GM12872 (cell line): ENCODE results near the gene GRIN2A.

Experiments used
- TF ChIP-seq, protein P1 (sequence below): IDR thresholded peaks from 3 replicates; pipeline ENCODE4 v1.5.1; 2011; ENCODE audit warnings: low read depth, mild to moderate bottlenecking, low read length, moderate library complexity; ENCODE audit not compliant: insufficient read depth

GRIN2A gene

DNA sequence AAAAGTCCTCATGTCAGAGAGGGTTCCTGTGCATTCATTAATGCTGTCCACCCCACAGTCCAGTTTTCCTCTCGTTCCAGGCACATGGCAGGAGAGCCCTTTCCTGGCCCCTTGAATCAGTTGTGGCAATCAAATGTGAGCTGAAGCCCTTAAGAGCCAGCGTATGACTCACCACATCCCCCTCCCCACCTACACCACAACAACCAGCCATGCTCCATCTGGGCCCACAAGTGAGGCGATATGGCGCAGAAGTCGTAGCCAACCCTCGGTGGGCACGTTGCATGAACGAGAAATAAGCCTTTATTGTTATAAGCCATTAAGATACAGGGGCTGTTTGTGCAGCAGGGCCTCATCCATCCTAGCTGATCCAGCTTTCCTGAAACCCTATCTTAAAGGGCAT, 28.2 kb downstream of the GRIN2A start:
- TF ChIP-seq, protein P1, sequence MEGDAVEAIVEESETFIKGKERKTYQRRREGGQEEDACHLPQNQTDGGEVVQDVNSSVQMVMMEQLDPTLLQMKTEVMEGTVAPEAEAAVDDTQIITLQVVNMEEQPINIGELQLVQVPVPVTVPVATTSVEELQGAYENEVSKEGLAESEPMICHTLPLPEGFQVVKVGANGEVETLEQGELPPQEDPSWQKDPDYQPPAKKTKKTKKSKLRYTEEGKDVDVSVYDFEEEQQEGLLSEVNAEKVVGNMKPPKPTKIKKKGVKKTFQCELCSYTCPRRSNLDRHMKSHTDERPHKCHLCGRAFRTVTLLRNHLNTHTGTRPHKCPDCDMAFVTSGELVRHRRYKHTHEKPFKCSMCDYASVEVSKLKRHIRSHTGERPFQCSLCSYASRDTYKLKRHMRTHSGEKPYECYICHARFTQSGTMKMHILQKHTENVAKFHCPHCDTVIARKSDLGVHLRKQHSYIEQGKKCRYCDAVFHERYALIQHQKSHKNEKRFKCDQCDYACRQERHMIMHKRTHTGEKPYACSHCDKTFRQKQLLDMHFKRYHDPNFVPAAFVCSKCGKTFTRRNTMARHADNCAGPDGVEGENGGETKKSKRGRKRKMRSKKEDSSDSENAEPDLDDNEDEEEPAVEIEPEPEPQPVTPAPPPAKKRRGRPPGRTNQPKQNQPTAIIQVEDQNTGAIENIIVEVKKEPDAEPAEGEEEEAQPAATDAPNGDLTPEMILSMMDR, result no peak

DNA sequence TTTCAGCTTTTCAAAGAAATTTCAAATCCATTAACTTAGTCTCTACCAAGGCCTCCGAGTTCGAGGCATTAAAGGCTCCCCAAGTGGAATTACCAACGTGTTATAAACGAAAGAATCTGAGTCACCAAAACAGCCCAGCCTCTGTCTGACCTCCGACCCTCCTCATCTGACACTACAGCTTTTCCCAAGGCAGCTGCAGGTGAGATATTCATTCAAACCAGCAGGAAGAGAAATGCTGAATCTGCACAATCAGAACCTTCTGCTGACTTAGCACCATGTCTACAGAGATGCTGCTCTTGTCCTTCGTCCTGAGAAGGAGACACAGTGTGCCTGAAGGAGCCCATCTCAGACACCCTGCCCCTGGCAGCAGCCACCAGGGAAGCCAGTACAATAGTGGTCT, 30.5 kb downstream of the GRIN2A start:
- TF ChIP-seq, protein P1, result no peak

DNA sequence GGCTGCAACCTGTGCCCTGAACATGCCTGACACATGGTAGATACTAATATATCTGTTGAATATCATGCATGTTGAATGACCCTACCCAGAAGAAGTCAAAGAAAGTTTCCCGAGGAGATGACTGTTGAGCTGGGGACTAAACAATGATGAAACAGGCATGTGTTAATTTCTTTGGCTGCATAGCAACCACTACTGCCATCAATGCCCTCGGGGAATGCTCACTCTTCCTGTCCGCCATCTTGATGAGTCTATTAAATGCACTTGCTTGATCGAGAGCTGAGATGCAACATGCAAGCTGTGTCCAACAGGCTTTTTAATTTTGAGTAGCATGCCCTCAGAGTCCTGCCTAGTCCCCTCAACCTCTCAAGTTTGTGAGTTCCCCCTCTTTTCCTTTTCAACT, 31.3 kb downstream of the GRIN2A start:
- TF ChIP-seq, protein P1, result no peak

DNA sequence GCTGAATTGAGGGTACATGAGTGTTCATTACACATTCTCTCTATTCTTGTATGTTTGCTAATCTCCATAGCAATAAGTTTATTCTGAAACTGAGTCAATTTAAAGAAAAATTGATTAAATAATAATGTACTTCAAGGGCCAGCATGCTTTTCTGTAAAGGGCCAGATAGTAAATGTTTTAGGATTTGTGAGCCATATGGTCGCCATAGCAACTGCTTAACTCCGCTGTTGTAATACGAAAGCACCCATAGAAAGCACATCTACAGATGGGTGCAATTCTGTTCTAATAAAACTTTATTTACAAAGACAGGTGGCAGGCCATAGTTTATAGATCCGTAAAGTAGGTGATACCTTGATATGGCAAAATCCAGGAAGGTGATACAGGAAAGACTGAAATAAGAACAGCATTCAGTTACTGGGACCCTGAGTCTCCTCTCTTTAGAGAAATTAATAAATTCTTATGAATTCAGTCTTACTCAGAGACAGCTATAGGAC, 36.6 kb downstream of the GRIN2A start:
- TF ChIP-seq, protein P1, result no peak

DNA sequence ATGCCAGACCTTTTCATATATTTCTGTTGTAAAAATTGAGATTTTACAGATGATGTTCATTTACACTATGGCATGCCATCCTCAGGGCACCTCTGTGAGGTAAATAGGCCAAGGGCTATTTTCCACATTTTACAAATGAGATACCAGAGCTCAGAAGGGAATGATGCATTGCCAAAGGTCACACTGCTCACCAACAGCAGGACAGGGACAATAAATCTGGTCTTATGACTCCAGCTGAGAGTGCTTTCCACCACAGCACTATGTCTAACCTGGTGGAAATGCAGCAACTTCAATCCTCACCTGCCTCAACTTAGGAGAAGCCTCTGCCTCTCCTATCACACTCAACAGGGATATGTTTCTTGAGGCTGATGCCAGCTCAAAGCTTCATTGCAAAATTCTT, 40.6 kb downstream of the GRIN2A start:
- TF ChIP-seq, protein P1, result no peak

DNA sequence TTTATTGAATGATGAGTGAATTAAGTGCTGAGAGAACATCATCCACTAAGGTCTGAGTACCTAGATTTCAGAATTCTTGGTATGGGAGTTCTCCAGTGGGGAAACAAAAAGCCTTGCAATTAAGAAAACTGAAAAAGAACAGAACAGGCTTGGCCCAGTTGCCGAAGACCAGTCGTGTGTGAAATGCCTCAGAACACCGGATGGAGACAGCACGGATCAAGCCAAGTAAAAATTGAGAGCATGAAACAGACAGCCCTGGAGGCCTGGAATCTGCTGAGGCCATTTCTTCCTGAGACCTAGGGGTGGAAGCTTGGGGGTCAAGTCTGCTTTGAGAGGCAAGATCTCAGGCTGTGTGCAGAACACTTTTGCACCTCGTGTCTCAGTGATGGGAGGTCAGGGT, 43.3 kb downstream of the GRIN2A start:
- TF ChIP-seq, protein P1, result no peak

DNA sequence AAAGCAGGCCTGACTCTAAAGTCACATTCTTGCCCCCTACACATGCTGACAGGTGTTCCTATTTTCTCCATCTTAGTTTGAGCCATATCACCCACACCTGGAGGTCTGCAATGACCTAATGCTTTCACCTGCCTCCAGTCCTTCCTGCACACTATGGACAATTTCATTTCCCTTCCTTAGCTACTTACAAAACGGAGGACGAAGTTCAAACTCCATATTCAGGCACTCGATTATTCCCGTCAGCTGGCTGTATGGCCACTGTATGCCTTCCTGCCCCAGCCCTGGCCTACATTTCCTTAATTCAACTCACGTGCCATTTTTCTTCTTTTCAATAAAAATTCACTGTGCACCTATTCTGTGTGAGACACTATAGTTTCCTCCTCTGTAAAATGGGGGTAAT, 44.9 kb downstream of the GRIN2A start:
- TF ChIP-seq, protein P1, result no peak

DNA sequence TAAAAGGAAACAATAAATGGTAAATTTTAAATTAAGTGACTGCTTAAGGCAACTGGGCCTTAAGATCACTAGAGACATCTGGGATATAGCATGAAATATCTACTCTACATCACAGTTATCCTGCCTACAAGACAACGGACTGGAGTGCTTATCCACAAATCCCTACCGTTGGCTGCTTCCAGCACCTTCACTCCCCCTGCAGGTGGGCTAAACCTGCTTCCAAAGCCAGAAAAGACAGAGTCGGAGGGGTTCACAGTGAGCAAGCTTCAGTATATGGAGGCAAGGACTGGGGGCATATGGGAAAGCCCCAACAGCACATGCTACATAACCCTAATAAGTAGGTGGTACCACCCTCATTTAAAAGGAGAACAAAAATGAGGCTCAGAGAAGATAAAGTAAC, 45.3 kb downstream of the GRIN2A start:
- TF ChIP-seq, protein P1, result no peak
